Measurements from ENCODE around the gene SIPA1L3. TPM values are rescaled to one million over a fixed set of nuclear protein-coding genes. Genes with fewer than 3 reads are reported as not detected.

SIPA1L3 gene
- total and polyA plus RNA-seq, 9 of the 15 experiments (the other 6 are each of a cell fraction or from before 2014, with no cell fraction given), result 0.01 to 6.1 (median 2.5) TPM

DNA sequence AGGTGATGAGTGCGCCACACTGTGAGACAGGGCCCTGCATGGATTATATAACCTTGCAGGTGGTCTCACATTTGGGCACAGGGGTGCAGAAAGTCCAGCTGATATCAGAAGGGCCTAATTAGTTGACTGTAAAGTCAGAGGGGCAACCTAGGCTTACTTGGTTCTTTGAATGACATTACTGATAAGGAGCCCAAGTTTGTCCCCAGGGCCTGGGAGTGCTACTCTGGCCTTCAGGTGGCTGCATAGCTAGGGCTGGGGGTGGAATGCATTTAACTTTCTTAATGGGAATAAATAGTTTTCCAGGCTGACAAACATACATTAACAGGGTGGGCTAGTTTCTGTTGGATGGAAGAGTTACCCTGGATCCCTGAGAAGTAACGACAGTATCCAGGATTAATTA is 3.9 kb upstream of the SIPA1L3 start:
- H3K27me3 ChIP-seq (ENCODE audit: control insufficient read depth in 2 of 2, insufficient read depth in 2 of 2, low read length in 2 of 2), result no peaks in the 10 kb centered on the region
- H3K4me2 ChIP-seq (ENCODE audit: insufficient read depth, low read length), result no peak overlapping the region
- H3K4me1 ChIP-seq (replicated peaks in 1 of 2; ENCODE audit: control insufficient read depth in 2 of 2, insufficient read depth in 2 of 2, low read length in 2 of 2), result peaks cover 6 to 13% of the 10 kb centered on the region in 2 experiments; a peak in 3 of 5 replicates
- FAIRE-seq, result peak; percentile 11
- no peak overlapping the region for H3K27ac ChIP-seq (ENCODE audit: extremely low read depth, low read depth, low read length)
- H3K36me3 ChIP-seq (ENCODE audit: control insufficient read depth, insufficient read depth, low read length), result no peaks in the 10 kb centered on the region
- no peak overlapping the region for H3K9ac ChIP-seq (ENCODE audit: insufficient read depth in 1 of 2, low read depth in 2 of 2, low read length in 2 of 2)
- intact Hi-C loops (cut with micrococcal nuclease) (loop anchor here (2.0 to 5.0 kb wide), 3 partner anchors 169 to 432 kb away; partner anchors contain the start of gene CATSPERG), in situ Hi-C loops (cut with MboI) (loop anchor here (5.0 to 25.0 kb wide), 2 partner anchors 324 to 434 kb away; partner anchors contain the start of gene CATSPERG)
- no peak for ATAC-seq
- H3K9me1 ChIP-seq (ENCODE audit: control insufficient read depth, insufficient read depth, low read length), result no peaks in the 10 kb centered on the region
- H3K79me2 ChIP-seq (ENCODE audit: control insufficient read depth, insufficient read depth, low read length), result peaks cover 5% of the 10 kb centered on the region; the same call in 2 of the 3 replicates
- no peak overlapping the region for H2AFZ ChIP-seq (ENCODE audit: low read depth, low read length)
- ChIA-PET CTCF (ENCODE audit: low intra/inter-chr PET ratio) (interaction anchor here (1.2 kb wide), 1 partner anchor 432 kb away, joined by 5 read pairs; the partner anchor contains the start of gene CATSPERG), POLR2A (interaction anchor here (0.6 to 1.2 kb wide), 3 partner anchors 15 to 200 kb away, joined by 3 read pairs; no protein-coding TSS in a partner anchor)
- no peak overlapping the region for H3K4me3 ChIP-seq
- TF ChIP-seq BCOR (IDR thresholded peaks at IDR 0.05) (no peak), SIRT6 (IDR thresholded peaks at IDR 0.05; ENCODE audit: low read depth, low read length) (no peak), C11orf30 (IDR thresholded peaks at IDR 0.05; ENCODE audit: low read depth) (no peak)
- DNase-seq (ENCODE audit: extremely low read depth in 1 of 4, low spot score in 3 of 4), result no peak
- BruUV-seq (replicated peaks), result no TSS peak
- H4K20me1 ChIP-seq (replicated peaks; ENCODE audit: control insufficient read depth, insufficient read depth, low read length), result 0 out of 2 replicates have a peak, but pooled peaks cover 2% of the 10 kb centered on the region
- H3K9me3 ChIP-seq (replicated peaks; ENCODE audit: control insufficient read depth, insufficient read depth, low read depth, low read length), result no peaks in the 10 kb centered on the region
- WGBS (ENCODE audit: insufficient coverage, low coverage, missing lambda C conversion rate), result 15% methylated on average over 2 of the region's 2 CpGs

Measured in K562 (cell line).